ENCODE results near the gene POGZ.

- TF ChIP-seq CTCF (IDR thresholded peaks at IDR 0.05) (no peak), POLR2A (IDR thresholded peaks at IDR 0.05) (no peak), EP300 (IDR thresholded peaks at IDR 0.05) (no peak)
These were observed 68.2 kb downstream of the POGZ start for GRCh38 chr1:151391079-151391563.

All from suprapubic skin (tissue), 3 donors.